A673 (cell line): ENCODE results near the gene PACSIN2. TPM values are rescaled to one million over a fixed set of nuclear protein-coding genes. Genes with fewer than 3 reads are reported as not detected.

Experiments
- BruUV-seq: library from RNA; stranded (reverse); fragments of 400-500 nt; replicated peaks from 2 replicates; lab custom pipeline; 2021; lab: Mats Ljungman, UMichigan
- CTCF ChIA-PET: fragments of 300-600 bp; sonication (Branson Sonifier 250); formaldehyde crosslinking; loops from one replicate; lab custom pipeline; 2022; ENCODE audit warnings: antibody characterized with exemption; lab: Charles Lee
- POLR2A ChIA-PET: fragments of 300-600 bp; sonication (Branson Sonifier 250); formaldehyde crosslinking; loops from one replicate; lab custom pipeline; 2022; ENCODE audit warnings: antibody characterized with exemption; ENCODE audit not compliant: low non-redundant PET; lab: Charles Lee
- DNase-seq: peaks from one replicate; pipeline ENCODE4 v3.0.0-alpha.2; 2015; ENCODE audit warnings: low spot score
- H3K27ac ChIP-seq: fragments of 200-600 bp; sonication (generic); 2 replicates; pipeline ENCODE4 v1.5.1; 2016; ENCODE audit warnings: mixed run types, low read depth, mild to moderate bottlenecking, mixed read lengths, antibody characterized with exemption, low read length; ENCODE audit not compliant: poor library complexity, severe bottlenecking
- H3K27me3 ChIP-seq: fragments of 200-600 bp; sonication (generic); replicated peaks from 2 replicates; pipeline ENCODE4 v1.6.1; 2017; ENCODE audit warnings: mixed run types, low read depth, mild to moderate bottlenecking, mixed read lengths, antibody characterized with exemption, low read length; ENCODE audit not compliant: insufficient read depth, poor library complexity
- H3K36me3 ChIP-seq: fragments of 200-600 bp; sonication (generic); 2 replicates; pipeline ENCODE4 v1.6.1; 2016; ENCODE audit warnings: mixed run types, mild to moderate bottlenecking, mixed read lengths, antibody characterized with exemption, low read length; ENCODE audit not compliant: insufficient read depth, poor library complexity, severe bottlenecking
- H3K4me1 ChIP-seq: fragments of 200-600 bp; sonication (generic); 2 replicates; pipeline ENCODE4 v1.6.1; 2017; ENCODE audit warnings: mixed run types, mild to moderate bottlenecking, mixed read lengths, antibody characterized with exemption, low read length; ENCODE audit not compliant: insufficient read depth, poor library complexity, severe bottlenecking
- H3K4me3 ChIP-seq: fragments of 200-600 bp; sonication (generic); 2 replicates; pipeline ENCODE4 v1.5.1; 2016; ENCODE audit warnings: low read depth, mixed run types, mild to moderate bottlenecking, mixed read lengths, low read length; ENCODE audit not compliant: poor library complexity, severe bottlenecking
- H3K9me3 ChIP-seq: fragments of 200-600 bp; sonication (generic); 2 replicates; pipeline ENCODE4 v1.6.1; 2016; ENCODE audit warnings: mixed run types, low read depth, mild to moderate bottlenecking, mixed read lengths, antibody characterized with exemption, low read length; ENCODE audit not compliant: poor library complexity, severe bottlenecking
- EZH2 ChIP-seq: fragments of 200-600 bp; sonication (generic); IDR thresholded peaks from 2 replicates; pipeline ENCODE4 v1.6.1; 2017; ENCODE audit warnings: borderline replicate concordance, low read depth, mild to moderate bottlenecking, mixed read lengths, antibody characterized with exemption, low read length; ENCODE audit not compliant: poor library complexity, severe bottlenecking
- intact Hi-C: fragments of 100-400 bp; cut with micrococcal nuclease; formaldehyde crosslinking; loops from one replicate; pipeline ENCODE4 v1.10.0; 2022; ENCODE audit not compliant: unreplicated experiment
- total RNA-seq: library from RNA; stranded (reverse); gene quantifications from 2 replicates; pipeline ENCODE4 v1.2.3, GENCODE V29; 2021
- TF ChIP-seq, protein P1 (sequence below): fragments of 300-800, 200-600 bp; sonication (generic); conservative IDR thresholded peaks from 2 replicates; pipeline ENCODE4 v1.5.1; 2017; ENCODE audit warnings: low read depth, mild to moderate bottlenecking, antibody characterized with exemption, low read length, moderate library complexity, mixed read lengths

PACSIN2 gene
- total RNA-seq, 1 experiment from 2014 or later, result 51.8 TPM

DNA sequence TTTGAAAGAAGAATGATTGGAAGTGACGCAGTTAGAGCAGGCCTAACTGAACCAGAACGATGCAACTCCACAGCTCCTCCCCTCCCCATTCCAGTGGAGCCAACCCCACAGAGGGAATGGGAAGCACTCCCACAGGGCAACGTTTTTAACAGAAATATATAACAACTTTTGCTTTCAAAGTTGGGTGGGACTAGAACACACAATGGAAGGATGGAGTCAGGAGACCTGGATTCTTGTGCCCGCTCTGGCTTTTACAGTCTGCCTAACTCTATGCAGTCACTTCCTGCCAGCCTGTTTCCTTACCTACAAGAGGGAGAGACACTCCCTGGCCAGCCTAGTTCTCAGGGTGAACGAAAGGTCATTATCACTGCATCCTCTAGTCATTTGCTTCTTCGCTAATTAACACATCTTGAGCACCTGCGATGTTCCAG, 75.5 kb downstream of the PACSIN2 start:
- no peak for TF ChIP-seq EZH2
- TF ChIP-seq, protein P1, sequence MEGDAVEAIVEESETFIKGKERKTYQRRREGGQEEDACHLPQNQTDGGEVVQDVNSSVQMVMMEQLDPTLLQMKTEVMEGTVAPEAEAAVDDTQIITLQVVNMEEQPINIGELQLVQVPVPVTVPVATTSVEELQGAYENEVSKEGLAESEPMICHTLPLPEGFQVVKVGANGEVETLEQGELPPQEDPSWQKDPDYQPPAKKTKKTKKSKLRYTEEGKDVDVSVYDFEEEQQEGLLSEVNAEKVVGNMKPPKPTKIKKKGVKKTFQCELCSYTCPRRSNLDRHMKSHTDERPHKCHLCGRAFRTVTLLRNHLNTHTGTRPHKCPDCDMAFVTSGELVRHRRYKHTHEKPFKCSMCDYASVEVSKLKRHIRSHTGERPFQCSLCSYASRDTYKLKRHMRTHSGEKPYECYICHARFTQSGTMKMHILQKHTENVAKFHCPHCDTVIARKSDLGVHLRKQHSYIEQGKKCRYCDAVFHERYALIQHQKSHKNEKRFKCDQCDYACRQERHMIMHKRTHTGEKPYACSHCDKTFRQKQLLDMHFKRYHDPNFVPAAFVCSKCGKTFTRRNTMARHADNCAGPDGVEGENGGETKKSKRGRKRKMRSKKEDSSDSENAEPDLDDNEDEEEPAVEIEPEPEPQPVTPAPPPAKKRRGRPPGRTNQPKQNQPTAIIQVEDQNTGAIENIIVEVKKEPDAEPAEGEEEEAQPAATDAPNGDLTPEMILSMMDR, result no peak
- intact Hi-C loops, result no loop called here
- Histone ChIP-seq H3K4me1 (peaks cover 19% of the 10 kb centered on the region), H3K27ac (no peak overlapping the region), H3K4me3 (no peak overlapping the region), H3K36me3 (no peaks in the 10 kb centered on the region), H3K9me3 (no peaks in the 10 kb centered on the region), H3K27me3 (no peaks in the 10 kb centered on the region)
- BruUV-seq, result no TSS peak
- ChIA-PET POLR2A (no interaction called here), CTCF (interaction anchor here (0.6 kb wide), 1 partner anchor 76 kb away, joined by 3 read pairs; the partner anchor contains the start of gene PACSIN2)
- no peak for DNase-seq

DNA sequence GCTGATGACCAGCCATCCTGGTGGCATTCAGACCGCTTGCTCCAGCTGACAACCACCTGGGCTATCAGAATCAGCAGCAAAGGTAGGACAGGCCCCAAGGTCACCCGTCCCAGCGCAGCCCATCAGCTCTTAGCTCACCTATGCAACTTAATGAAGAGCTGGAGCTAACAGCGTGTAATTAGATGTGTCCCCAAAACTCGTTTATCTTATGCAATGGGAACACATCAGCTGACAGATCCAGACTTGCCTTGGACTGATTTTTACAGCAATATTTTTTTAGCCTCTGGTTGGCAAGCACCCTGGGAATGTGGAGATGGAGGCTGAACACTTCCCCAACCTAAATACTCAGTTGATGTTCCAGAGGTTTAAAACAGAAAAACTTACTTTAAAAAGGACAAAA, 76.0 kb downstream of the PACSIN2 start:
- CTCF ChIA-PET, result no interaction called here
- BruUV-seq, result no TSS peak
- no peaks in the 10 kb centered on the region for H3K27me3 ChIP-seq
- no peak overlapping the region for H3K27ac ChIP-seq
- no peaks in the 10 kb centered on the region for H3K9me3 ChIP-seq
- TF ChIP-seq EZH2, result no peak
- TF ChIP-seq, protein P1, result no peak
- intact Hi-C loops, result no loop called here
- H3K36me3 ChIP-seq, result no peaks in the 10 kb centered on the region
- H3K4me1 ChIP-seq, result peaks cover 19% of the 10 kb centered on the region
- no peak overlapping the region for H3K4me3 ChIP-seq
- POLR2A ChIA-PET, result no interaction called here
- no peak for DNase-seq

DNA sequence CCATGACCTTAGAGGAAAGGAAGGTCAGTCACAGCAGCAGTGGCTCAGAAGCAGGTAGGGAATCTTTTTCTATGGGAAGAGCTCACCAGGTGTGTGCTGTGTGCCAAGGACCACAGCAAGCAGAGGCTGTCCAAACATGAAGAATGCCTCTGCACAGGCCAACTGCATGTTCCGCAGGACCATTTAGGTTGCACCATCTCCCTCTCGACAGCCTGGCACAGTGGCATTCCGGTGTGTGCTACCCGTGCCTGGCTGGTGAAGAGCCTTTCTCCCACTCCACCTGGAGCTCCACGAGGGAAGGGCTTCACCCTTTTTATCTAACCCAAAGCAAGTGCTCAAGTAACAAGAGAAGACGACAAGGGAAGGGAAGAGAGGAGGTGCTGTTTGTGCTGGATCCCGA, 76.5 kb downstream of the PACSIN2 start:
- H3K4me1 ChIP-seq, result peaks cover 19% of the 10 kb centered on the region
- no peaks in the 10 kb centered on the region for H3K9me3 ChIP-seq
- no peak overlapping the region for H3K27ac ChIP-seq
- intact Hi-C loops, result no loop called here
- BruUV-seq, result no TSS peak
- ChIA-PET POLR2A (no interaction called here), CTCF (no interaction called here)
- H3K36me3 ChIP-seq, result no peaks in the 10 kb centered on the region
- no peak overlapping the region for H3K4me3 ChIP-seq
- DNase-seq, result no peak
- no peaks in the 10 kb centered on the region for H3K27me3 ChIP-seq
- no peak for TF ChIP-seq EZH2
- TF ChIP-seq, protein P1, result no peak
